Glutamatergic neuron (in vitro differentiated cells): Measurements from ENCODE around the gene LEF1. TPM values are rescaled to one million over a fixed set of nuclear protein-coding genes. Genes with fewer than 3 reads are reported as not detected.

Experiments used
- DNase-seq: peaks from one replicate; pipeline ENCODE4 v3.0.0; 2022
- H3K27ac Mint-ChIP-seq: one replicate; pipeline ENCODE4 v1.8.0; 2020; ENCODE audit warnings: mild to moderate bottlenecking, mixed read lengths, inconsistent platforms; ENCODE audit not compliant: unreplicated experiment
- H3K27me3 Mint-ChIP-seq: one replicate; pipeline ENCODE4 v1.8.0; 2020; ENCODE audit warnings: mild to moderate bottlenecking, moderate library complexity, mixed read lengths, inconsistent platforms; ENCODE audit not compliant: unreplicated experiment
- H3K36me3 Mint-ChIP-seq: one replicate; pipeline ENCODE4 v1.8.0; 2020; ENCODE audit warnings: mild to moderate bottlenecking, mixed read lengths, inconsistent platforms; ENCODE audit not compliant: unreplicated experiment
- H3K4me1 Mint-ChIP-seq: one replicate; pipeline ENCODE4 v1.8.0; 2020; ENCODE audit warnings: mild to moderate bottlenecking, low read depth, mixed read lengths, inconsistent platforms; ENCODE audit not compliant: unreplicated experiment
- H3K4me3 Mint-ChIP-seq: one replicate; pipeline ENCODE4 v1.8.0; 2020; ENCODE audit warnings: mild to moderate bottlenecking, mixed read lengths, inconsistent platforms; ENCODE audit not compliant: unreplicated experiment
- H3K9me3 Mint-ChIP-seq: one replicate; pipeline ENCODE4 v1.8.0; 2020; ENCODE audit warnings: mild to moderate bottlenecking, moderate library complexity, mixed read lengths, inconsistent platforms; ENCODE audit not compliant: unreplicated experiment
- total RNA-seq: library from RNA; stranded (reverse); fragmentation: NEBNext Ultra II Directional; extraction: Animal tissue kit (Norgen Biotek cat#: 25700); gene quantifications from one replicate; pipeline ENCODE4 v1.2.1, GENCODE V29; 2021; ENCODE audit not compliant: unreplicated experiment
- TF ChIP-seq, protein P1 (sequence below): fragments of 200-600 bp; sonication (generic); IDR thresholded peaks from one replicate; pipeline ENCODE4 v1.5.0; 2021; ENCODE audit not compliant: partially characterized antibody, unreplicated experiment

LEF1 gene
- total RNA-seq, 1 donor from 2014 or later = 0.98 TPM

DNA sequence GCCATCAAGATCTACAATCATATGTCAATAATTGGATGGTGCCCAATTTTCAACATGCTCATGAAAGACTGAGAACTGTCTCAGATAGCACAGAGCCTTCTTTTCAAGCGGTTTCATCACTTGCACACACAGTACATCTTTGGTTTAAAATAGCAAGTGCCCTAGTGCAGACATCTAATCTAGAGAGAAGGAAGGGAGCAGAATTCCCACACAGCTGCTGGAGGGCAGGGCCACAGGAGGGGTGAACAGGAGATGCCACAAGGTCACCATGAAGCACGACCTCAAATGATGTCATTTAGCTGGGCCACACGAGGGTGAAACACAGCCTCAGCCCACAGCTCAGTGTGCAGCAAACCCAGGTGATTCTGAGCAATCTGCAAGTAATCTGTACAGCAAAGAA, 24.3 kb downstream of the LEF1 start:
- H3K9me3 Mint-ChIP-seq = no peaks in the 10 kb centered on the region
- no peak overlapping the region for H3K4me3 Mint-ChIP-seq
- H3K27me3 Mint-ChIP-seq = no peaks in the 10 kb centered on the region
- no peaks in the 10 kb centered on the region for H3K36me3 Mint-ChIP-seq
- peaks cover 11% of the 10 kb centered on the region for H3K4me1 Mint-ChIP-seq
- TF ChIP-seq, protein P1, sequence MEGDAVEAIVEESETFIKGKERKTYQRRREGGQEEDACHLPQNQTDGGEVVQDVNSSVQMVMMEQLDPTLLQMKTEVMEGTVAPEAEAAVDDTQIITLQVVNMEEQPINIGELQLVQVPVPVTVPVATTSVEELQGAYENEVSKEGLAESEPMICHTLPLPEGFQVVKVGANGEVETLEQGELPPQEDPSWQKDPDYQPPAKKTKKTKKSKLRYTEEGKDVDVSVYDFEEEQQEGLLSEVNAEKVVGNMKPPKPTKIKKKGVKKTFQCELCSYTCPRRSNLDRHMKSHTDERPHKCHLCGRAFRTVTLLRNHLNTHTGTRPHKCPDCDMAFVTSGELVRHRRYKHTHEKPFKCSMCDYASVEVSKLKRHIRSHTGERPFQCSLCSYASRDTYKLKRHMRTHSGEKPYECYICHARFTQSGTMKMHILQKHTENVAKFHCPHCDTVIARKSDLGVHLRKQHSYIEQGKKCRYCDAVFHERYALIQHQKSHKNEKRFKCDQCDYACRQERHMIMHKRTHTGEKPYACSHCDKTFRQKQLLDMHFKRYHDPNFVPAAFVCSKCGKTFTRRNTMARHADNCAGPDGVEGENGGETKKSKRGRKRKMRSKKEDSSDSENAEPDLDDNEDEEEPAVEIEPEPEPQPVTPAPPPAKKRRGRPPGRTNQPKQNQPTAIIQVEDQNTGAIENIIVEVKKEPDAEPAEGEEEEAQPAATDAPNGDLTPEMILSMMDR = no peak
- H3K27ac Mint-ChIP-seq = no peak overlapping the region
- DNase-seq = no peak

DNA sequence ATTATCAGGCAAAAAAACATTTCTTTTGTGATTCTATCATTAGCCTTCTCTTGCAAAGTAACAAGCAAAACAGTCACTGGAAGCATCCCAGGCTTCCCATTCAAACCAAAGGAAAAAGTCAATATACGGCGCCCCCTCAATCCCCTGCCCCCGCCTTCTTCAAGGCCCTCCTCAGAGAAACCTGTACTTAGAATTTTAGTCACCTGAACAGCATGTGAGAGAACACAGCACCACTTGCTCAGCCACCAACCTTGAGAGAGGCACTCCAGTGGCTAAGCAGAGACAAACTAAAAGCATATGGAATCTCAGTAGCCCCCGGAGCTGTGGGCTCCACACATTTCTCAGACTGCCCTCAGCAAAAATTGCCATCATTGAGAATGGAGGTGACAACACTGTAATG, 25.2 kb downstream of the LEF1 start:
- no peaks in the 10 kb centered on the region for H3K36me3 Mint-ChIP-seq
- no peak overlapping the region for H3K27ac Mint-ChIP-seq
- H3K4me1 Mint-ChIP-seq = peaks cover 11% of the 10 kb centered on the region
- TF ChIP-seq, protein P1 = no peak
- no peaks in the 10 kb centered on the region for H3K9me3 Mint-ChIP-seq
- H3K4me3 Mint-ChIP-seq = no peak overlapping the region
- no peak for DNase-seq
- H3K27me3 Mint-ChIP-seq = no peaks in the 10 kb centered on the region

DNA sequence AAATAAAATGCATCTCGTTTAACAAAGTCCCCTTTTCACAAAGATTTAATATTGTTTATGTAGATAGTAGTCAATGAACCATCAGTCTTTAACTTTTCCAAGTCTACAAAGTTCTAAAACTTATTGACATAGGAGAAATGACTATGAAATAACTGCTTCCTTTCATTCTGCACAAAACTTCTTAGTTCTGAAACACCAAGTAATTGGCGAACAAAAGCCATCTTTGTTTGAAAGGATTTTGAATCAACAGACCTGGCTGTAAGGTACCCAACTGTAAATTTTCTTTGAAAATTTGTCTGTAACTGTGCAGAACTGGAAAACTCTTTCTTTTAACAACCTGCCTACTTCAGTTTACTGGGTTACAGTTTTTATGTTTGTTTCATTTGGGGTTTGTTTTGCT, 25.9 kb downstream of the LEF1 start:
- H3K9me3 Mint-ChIP-seq = no peaks in the 10 kb centered on the region
- no peak for DNase-seq
- H3K4me1 Mint-ChIP-seq = peaks cover 11% of the 10 kb centered on the region
- H3K27me3 Mint-ChIP-seq = no peaks in the 10 kb centered on the region
- no peaks in the 10 kb centered on the region for H3K36me3 Mint-ChIP-seq
- H3K4me3 Mint-ChIP-seq = no peak overlapping the region
- TF ChIP-seq, protein P1 = no peak
- no peak overlapping the region for H3K27ac Mint-ChIP-seq

DNA sequence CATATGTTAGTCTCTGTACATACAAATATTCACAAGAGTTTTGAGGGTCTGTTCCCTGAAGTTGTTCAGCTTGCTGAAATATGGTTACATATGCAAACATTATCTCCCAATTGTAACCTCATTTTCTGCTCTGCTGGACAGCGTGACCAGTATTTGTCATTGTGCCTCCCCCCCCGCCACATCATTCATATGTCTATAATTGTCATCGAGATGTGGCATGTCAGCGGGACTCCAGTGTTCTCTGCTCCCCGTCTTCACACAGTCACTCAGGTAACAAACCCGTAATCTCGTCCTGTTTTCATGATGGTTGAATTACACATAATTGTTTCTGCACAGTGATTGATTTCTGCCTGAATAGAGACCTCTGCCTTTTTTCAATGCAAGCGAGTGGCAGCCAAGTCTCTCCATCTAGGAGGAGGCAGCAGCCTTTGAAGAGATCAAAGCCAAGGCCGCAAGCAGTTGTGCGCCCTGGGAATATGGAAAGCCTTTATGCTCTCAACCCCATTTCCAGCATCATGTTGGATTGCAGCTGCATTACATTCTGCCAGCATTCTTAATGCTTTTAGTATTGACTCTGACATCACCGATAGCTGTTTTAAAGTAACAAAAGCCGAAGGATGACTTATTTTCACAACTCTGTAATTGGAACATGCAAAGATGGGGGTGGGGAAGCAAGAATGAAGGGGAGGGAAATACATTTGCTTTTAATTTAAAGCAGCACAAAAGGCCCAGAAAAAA, 27.4 kb downstream of the LEF1 start:
- Mint-ChIP-seq H3K4me3 (no peak overlapping the region), H3K27me3 (no peaks in the 10 kb centered on the region), H3K9me3 (no peaks in the 10 kb centered on the region), H3K4me1 (peaks cover 11% of the 10 kb centered on the region), H3K36me3 (no peaks in the 10 kb centered on the region), H3K27ac (no peak overlapping the region)
- TF ChIP-seq, protein P1 = no peak
- no peak for DNase-seq

DNA sequence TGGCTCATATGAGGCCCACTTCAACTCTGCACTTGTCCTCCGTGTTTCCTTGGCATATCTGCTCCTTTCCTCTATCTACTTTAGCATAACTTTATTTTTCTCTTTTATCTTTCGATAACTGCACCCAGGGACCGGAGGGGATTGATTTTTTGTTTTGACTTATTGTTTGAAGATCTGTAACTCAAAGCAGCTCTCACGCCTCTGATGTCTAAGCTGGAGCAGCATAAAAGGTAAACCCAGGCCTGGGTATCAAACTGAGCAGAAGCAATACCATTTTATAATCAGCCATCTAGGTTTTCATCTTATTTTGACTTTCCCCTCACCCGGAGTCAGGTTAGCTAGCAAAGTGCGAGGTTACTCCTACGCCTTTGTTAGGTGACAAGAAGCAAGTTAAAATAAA, 28.4 kb downstream of the LEF1 start:
- Mint-ChIP-seq H3K4me1 (peaks cover 11% of the 10 kb centered on the region), H3K36me3 (no peaks in the 10 kb centered on the region), H3K27me3 (no peaks in the 10 kb centered on the region), H3K27ac (no peak overlapping the region), H3K4me3 (no peak overlapping the region), H3K9me3 (no peaks in the 10 kb centered on the region)
- TF ChIP-seq, protein P1 = no peak
- no peak for DNase-seq
